ENCODE data around the gene RPTOR.

Gene RPTOR

DNA sequence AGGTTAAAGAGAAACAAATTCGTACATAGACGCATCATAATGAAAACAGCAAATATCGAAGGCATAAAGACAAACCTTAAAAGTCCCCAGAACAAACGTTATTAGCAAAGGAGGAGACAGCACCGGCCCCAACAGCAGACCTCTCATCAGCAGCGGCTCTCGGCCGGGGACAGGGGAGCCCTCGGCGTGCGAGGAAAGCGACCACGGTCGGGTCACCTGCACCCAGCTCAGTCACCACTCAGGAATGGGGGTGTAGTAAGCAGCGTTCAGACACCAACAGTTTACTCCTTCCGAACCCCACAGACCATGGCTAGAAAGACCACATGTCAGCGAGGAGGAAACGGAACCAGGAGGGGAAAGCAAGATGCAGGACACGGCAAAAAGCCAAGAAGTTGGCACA, 337.7 kb downstream of the RPTOR start:
- no peak overlapping the region for H3K4me3 ChIP-seq (ENCODE audit: low read depth, low read length)
- no peak for TF ChIP-seq CTCF (IDR thresholded peaks at IDR 0.05; ENCODE audit: insufficient read depth, low read depth, low read length, missing control alignments)
- no peak for DNase-seq (ENCODE audit: low read depth)

- no peak for TF ChIP-seq CTCF (IDR thresholded peaks at IDR 0.05; ENCODE audit: insufficient read depth, low read depth, low read length, missing control alignments)
- DNase-seq (ENCODE audit: low read depth) = no peak
- no peak overlapping the region for H3K4me3 ChIP-seq (ENCODE audit: low read depth, low read length)
These were observed 338.5 kb downstream of the RPTOR start for GRCh38 chr17:80882926-80883685.

DNA sequence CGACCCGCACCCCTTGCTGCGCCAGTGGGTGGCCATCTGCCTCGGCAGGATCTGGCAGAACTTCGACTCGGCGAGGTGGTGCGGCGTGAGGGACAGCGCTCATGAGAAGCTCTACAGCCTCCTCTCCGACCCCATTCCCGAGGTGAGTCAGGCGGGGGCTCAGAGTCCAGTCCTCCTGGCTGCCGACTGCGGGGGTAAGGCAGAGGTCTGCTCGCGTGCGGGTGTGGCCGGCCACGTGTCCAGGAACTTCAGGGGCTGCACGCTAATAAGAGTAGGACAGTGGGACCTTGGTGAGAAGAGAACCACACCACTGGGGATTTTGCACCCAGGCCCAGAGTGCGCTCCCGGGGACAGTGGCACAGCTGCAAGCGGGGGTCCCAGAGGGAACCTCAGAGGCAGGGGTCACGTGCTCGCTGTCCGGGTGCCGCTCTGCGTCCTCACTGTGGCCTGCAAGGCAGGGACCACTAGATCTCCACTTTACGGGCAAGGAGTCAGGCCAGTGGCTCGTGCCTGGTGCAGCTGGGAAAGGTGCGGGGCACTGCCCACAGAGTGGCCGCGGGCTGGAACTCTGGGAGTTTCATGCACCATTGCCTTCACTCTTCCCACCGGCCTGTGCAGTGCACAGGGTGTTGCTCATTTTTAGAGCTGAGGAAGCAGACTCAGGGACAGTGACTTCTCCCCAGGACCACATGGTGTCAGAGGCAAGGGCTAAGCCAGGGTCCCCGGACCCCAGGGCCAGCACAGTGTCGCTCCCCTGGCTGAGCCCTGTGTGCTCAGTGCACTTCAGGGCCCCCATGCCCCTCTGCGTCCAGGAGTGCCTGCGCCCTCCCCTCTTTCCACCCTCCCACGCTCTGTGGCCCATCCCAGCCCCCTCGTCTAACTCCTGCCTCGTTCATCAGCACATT, 339.4 kb downstream of the RPTOR start:
- no peak overlapping the region for H3K4me3 ChIP-seq (ENCODE audit: low read depth, low read length)
- TF ChIP-seq CTCF (IDR thresholded peaks at IDR 0.05; ENCODE audit: insufficient read depth, low read depth, low read length, missing control alignments) = no peak
- DNase-seq (ENCODE audit: low read depth) = no peak

- no peak for TF ChIP-seq CTCF (IDR thresholded peaks at IDR 0.05; ENCODE audit: insufficient read depth, low read depth, low read length, missing control alignments)
- no peak overlapping the region for H3K4me3 ChIP-seq (ENCODE audit: low read depth, low read length)
- no peak for DNase-seq (ENCODE audit: low read depth)
These were observed 340.2 kb downstream of the RPTOR start for GRCh38 chr17:80884811-80885210.

DNA sequence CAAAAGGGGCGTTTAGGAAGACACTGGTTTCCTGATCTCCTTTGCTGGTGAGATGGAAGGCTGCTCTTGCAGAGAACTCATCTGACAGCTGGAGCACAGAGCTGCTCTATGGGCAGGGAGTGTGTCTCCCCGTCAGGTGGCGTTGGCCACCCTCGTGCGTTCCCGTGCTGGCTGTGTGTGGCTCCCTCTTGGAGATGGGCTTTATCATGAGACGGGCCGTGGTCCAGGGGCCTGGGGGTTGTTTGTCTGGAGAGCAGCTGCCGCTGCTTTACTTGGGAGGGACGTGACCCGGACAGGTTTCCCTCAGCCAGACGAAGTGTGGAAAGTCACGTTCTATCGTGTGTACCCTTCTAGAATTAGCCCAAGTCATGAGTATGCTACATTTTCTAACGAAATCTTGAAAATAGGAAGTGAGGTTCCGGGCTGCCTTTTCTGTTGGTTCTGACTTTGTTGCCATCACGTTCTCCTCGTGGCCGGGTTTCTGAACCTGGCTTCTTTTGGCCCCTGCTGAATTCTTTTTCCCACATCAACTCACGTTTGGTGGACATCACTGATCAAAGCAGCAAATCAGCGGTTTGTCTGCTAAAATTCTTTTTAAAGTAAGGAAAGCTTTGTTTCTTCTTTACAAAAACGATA, 341.4 kb downstream of the RPTOR start:
- DNase-seq (ENCODE audit: low read depth) = no peak
- no peak for TF ChIP-seq CTCF (IDR thresholded peaks at IDR 0.05; ENCODE audit: insufficient read depth, low read depth, low read length, missing control alignments)
- no peak overlapping the region for H3K4me3 ChIP-seq (ENCODE audit: low read depth, low read length)

DNA sequence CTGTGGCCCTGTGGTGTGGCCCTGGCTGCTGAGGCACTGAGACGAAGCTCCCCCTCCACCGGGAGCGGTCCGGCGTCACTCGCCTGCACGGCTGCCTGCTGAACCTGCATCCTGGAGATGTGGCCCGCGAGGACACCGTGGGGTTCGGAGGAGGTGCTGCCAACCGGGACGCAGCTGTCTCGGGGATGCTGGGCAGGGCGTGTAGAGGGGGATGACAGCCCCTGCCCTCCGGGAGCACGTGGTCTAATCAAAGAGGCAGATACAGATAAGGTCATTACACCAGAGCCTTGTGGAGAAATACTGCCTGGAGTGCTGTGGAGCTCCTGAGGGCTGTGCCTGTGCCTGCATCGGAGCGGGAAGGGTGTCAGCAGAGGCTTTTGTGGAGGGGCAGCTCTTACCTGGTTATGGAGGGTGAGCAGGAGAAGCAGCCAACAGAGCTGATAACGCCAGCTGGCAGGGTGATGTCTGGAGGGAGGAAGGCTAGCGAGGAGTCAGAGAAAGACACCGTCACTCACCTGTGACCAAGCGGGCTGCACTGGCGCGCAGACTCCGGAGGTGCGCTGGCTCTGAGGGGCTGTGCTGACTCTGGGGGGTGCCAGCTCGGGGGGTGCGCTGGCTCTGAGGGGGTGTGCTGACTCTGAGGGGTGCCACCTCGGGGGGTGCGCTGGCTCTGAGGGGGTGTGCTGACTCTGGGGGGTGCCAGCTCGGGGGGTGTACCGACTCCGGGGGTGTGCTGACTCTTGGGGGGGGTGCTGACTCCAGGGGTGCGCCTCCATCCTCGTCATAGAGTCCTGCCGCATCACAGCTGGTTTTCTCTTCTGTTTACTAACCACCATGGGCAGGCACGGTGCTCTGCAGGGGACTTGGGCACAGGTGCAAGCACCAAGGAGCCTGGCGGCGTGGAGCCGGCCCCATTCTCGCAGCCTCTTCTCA, 342.3 kb downstream of the RPTOR start:
- no peak for DNase-seq (ENCODE audit: low read depth)

More for the DNA sequence above, 342.3 kb downstream of the RPTOR start:
- no peak for TF ChIP-seq CTCF (IDR thresholded peaks at IDR 0.05; ENCODE audit: insufficient read depth, low read depth, low read length, missing control alignments)
- H3K4me3 ChIP-seq (ENCODE audit: low read depth, low read length) = no peak overlapping the region
